ENCODE measurements around the gene ABHD16A.

- TF ChIP-seq CTCF (IDR thresholded peaks at IDR 0.05; ENCODE audit: low read depth, low read length, poor library complexity, severe bottlenecking) = no peak
- TF ChIP-seq EZH2phosphoT487 (IDR thresholded peaks at IDR 0.05; ENCODE audit: borderline replicate concordance, low read length) = no peak
Measured at GRCh38 chr6:31643818-31644454, 59.2 kb downstream of the ABHD16A start.
